ENCODE data around the gene ADGRF3.
"Not testable (repeated sequence)": the region's sequence is repeated elsewhere in the genome, so short reads cannot be mapped to it uniquely, and the experiment has no call there.

The ADGRF3 gene

GRCh38 chr2:26351375-26352090 is 4.9 kb upstream of the ADGRF3 start:
- no peak for DNase-seq

DNA sequence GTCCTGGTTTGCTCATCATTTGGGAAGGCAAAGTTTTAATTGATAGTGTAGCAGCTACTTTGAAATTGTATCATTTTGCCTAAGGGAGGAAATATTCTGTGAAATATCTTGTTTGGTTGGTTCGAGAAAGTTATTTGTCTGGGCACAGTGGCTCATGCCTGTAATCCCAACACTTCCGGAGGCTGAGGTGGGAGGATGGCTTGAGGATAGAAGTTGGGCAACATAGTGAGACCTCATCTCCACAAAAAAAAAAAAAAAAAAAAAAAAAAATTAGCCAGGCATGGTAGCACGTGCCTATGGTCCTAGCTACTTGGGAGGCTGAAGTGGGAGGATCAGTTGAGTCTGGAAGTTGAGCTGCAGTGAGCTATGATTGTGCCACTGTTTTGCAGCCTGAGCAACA is 3.1 kb upstream of the ADGRF3 start:
- no peak for DNase-seq

DNA sequence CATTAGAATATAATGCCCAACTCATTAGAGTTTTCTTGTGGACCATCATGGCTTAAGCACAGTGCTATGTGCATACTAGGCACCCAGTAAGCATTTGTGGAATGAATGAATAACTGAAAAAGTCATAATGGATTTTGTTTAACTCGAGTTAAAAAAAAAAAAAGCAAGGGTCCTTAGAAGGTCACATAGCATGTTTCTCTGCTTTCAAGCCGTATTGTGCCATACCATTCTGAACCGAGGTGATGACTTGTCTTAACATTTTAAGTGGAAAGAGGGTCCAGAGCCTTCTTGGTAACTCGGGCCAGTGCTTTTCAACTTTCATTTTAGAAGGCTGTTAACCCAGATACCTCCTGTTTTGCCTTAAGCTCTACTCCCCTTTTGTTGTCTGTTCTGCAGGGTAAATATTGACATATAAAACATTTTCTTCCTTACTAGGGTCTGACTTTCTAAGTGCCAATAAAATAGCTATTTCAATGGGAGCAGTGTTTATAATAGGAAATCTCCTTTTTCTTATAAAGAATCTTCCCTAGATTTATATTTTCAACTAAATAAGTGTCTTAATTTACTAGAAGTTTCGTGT is 787 bp upstream of the ADGRF3 start:
- DNase-seq, result peak; percentile 27

DNA sequence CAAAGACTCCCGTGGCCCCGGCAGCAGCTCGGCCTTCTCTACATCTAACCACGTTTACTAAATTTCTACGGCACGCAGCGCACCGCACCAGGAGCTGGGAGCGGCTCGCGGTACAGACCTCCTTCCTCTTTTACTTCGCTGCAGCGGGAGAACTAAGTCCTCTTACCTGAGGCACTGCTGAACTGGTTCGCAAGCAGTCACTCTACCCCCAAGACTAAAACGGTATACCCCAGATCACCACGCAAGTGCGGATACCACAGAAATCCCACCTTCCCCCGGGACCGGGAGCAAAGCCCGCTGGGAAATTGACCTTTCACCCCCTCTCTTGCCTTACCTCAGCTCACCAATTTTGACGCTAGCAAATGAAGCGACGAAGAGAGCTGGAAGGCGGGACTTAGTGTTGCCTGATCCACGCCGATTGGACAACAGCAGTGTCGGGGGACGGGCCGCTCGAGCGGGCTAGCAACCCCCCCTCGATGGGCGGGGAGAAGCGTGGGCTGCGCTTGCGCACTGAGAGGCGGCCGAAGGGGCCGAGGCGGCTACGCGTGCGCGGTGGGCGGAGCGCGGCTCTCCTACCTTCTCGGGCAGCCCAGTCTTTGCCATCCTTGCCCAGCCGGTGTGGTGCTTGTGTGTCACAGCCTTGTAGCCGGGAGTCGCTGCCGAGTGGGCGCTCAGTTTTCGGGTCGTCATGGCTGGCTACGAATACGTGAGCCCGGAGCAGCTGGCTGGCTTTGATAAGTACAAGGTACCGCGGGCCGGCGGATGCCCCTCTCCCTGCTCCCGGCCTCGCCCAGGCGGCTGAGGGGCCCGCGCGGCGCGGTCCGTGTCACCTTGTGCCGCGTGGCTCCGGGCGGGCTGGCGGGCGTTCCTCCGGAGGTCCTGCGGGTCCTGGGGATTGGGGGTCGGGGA is 790 bp downstream of the ADGRF3 start, which contains the start of gene SELENOI:
SELENOI (plus strand) TSS at position 599 of the 909 bp plus-strand sequence; CDS start at position 689, 90 bp downstream.
- peak; percentile 99 for DNase-seq

DNA sequence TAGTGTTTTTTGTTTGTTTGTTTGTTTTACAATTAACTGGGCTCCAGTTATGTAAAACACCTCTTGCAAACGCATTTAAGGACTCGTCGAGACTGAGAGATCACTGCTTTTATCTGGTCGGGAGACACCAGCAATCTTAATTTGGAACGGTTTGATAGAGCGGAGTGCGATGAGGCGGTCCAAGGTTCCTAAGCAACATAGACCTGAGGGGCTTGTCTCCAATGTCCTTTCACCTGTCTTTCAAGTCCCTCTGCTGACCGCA is 1.4 kb downstream of the ADGRF3 start:
- peak; percentile 71 for DNase-seq

DNA sequence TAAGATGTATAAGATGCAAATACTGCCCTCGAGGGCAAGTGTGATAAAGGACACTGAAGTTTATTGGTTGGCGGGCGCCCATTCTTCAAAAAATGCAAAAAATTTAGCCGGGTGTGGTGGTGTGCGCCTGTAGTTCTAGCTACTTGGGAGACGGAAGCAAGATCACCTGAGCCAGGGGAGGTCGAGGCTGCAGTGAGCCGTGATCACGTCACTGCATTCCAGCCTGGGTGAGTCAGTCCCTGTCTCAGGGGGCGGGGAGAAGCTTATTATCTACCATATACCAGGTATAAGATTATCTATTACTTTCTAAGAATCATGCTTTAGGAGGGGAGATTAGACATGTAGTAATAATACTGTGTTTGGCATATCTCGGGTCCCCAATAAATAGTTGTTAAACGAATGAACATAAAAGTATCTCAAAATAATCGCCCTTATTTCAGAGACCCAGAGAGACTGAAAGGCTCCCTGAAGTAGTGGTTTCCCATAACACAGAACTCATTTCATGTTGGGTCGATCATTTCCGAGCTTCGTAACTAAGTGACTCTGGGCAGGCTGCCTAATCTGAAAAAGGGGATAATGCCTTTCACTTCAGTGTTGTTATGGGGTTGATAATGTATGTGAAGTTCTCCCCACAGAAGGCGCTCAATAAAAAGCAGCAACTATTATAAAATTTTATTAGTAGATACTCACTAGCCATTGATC is 1.9 kb downstream of the ADGRF3 start:
- DNase-seq, result no peak

DNA sequence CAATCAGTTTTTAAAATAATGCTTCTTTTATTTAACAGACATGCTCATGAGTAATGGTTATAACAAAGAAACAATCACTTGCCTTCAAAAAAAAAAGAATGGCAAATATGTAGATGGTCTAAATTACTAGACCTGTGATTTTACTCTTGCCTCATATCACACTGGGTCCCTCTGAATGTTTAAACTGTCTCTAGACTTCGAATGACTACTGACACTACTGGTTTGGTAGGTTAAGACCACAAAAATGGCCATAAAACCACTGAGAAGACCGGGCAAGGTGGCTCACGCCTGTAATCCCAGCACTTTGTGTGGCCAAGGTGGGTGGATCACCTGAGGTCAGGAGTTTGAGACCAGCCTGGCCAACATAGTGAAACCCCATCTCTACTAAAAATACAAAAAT is 5.8 kb downstream of the ADGRF3 start:
- no peak for DNase-seq

GRCh38 chr2:26337298-26337697 is 9.3 kb downstream of the ADGRF3 start:
- no peak for DNase-seq

- DNase-seq, result no peak
These were observed 9.9 kb downstream of the ADGRF3 start for GRCh38 chr2:26336719-26337118.

- no peak for DNase-seq
These were observed 11.4 kb downstream of the ADGRF3 start for GRCh38 chr2:26335231-26335630.

GRCh38 chr2:26333293-26333692 is 13.3 kb downstream of the ADGRF3 start:
- no peak for DNase-seq

DNA sequence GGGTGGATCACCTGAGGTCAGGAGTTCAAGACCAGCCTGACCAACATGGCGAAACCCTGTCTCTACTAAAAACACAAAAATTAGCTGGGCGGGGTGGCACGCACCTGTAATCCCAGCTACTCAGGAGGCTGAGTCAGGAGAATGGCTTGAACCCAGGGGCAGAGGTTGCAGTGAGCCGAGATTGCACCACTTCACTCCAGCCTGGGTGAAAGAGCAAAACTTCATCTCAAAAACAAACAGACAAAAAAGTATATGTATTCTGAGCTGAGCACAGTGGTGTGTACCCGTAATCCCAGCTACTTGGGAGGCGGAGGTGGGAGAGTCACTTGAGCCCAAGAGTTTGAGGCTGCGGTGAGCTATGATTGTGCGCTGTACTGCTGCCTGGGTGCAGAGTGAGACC is 15.3 kb downstream of the ADGRF3 start:
- DNase-seq, result not testable (repeated sequence)

- no peak for DNase-seq
These were observed 16.0 kb downstream of the ADGRF3 start for GRCh38 chr2:26330604-26331003.

DNA sequence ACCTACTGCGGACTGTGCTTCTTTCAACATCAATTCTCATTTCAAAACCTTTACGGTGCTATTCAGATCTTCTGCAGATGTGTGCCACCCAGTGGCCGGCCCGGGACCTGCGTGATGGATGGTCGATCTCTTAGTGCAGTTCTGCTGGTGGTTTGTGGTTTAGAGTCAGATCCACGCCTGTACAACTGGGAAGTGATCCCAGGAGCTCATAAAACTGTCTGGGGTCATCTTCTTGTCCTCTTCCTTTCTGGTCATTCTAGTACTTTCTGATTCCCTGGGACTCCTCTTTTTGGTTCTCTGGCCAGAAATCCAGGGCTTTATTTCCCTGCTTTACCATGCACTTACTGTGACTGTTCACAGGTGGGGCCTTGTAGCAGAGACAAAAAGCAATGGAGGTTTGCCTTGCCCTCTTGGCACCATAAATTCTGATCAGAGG is 16.5 kb downstream of the ADGRF3 start:
- DNase-seq, result peak; percentile 72

DNA sequence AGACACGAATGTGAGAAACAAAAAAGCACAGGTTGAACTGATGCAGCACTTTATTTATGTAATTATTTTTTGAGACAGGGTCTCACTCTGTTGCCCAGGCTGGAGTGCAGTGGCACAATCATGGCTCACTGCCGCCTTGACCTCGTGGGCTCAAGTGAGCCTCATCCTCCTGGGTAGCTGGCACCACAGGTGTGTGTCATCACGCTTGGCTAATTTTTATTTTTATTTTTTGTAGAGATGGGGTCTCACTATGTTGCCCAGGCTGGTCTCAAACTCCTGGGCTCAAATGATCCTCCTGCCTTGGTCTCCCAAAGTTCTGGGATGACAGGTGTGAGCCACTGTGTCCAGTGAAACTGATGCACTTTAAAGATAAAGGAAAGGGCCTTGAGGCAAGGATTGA is 17.5 kb downstream of the ADGRF3 start:
- DNase-seq, result not testable (repeated sequence)

GRCh38 chr2:26327291-26328272 is 19.0 kb downstream of the ADGRF3 start:
- no peak for DNase-seq

DNA sequence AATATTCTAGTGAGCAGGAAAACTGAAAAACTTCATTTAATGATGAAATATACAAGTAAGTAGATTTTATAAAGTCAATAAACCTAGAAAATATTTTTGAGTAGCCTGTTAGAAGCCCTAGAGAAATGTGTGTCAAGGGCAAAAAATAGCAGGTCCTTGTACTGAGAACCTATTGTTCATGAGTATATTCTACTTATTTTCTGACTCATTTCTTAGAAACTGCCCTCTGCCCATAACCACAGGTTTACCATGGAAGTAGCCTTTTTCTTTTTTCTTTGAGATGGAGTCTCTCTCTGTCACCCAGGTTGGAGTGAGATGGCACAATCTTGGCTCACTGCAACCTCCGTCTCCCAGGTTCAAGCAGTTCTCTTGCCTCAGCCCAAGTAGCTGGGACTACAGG is 20.1 kb downstream of the ADGRF3 start:
- no peak for DNase-seq

GRCh38 chr2:26325851-26326250 is 20.7 kb downstream of the ADGRF3 start:
- no peak for DNase-seq

DNA sequence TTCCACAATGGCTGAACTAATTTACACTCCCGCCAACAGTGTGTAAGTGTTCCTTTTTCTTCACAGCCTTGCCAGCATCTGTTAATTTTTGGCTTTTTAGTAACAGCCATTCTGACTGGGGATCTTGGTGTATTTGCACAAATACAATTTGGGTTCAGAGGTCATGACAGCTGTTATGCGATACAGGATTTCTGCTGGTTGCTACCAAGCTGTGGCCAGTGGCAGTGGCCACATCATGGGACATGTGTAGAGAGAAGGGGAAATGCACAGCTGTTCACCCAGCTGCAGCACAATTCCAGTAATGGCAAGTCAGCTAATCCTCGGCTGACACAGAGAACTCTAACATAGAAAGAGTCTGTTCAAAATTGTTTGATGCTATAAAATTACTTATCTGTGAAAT is 21.7 kb downstream of the ADGRF3 start:
- DNase-seq, result no peak

DNA sequence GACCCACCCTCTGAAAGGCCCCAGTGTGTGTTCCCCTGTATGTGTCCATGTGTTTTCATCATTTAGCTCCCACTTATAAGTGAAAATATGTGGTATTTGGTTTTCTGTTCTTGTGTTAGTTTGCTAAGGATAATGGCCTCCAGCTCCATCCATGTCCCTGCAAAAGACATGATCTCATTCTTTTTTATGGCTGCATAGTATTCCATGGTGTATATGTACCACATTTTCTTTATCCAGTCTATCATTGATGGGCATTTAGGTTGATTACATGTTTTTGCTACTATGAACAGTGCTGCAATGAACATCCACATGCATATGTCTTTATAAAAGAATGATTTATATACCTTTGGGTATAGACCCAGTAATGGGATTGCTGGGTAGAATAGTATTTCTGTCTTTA is 22.1 kb downstream of the ADGRF3 start:
- not testable (repeated sequence) for DNase-seq

DNA sequence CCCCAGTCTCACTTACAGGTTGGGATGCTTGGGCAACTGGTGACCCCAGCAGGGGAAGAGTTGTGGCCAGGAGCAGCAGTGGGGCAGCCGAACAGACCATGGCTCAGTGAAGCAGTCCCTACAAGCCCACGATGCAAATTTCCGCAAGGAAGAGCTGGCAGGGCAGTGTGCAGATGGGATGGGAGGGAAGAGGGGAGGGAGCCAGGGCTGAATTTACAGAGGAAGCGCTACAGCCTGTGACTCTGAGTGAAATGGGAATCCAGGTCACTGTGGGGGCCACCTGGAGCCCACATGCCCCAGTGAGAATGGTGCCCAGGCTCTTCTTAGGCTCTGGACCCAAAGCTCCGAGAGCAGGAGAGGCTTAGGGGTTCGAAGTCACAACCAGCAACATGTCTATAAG is 27.6 kb downstream of the ADGRF3 start:
- no peak for DNase-seq
